ENCODE data around the gene SBF1.

SBF1 gene

GRCh38 chr22:50467341-50467740 lies 7.5 kb downstream of the SBF1 start:
- no peak for DNase-seq

GRCh38 chr22:50465066-50465930 lies 9.5 kb downstream of the SBF1 start:
- DNase-seq = no peak

- no peak for DNase-seq
These were observed 10.4 kb downstream of the SBF1 start for GRCh38 chr22:50464451-50464850.

GRCh38 chr22:50463188-50463900 lies 11.5 kb downstream of the SBF1 start:
- DNase-seq = no peak

GRCh38 chr22:50461979-50462540 lies 12.8 kb downstream of the SBF1 start:
- DNase-seq = no peak

- DNase-seq = no peak
These were observed 13.3 kb downstream of the SBF1 start for GRCh38 chr22:50461536-50461935.

- no peak for DNase-seq
These were observed 13.9 kb downstream of the SBF1 start for GRCh38 chr22:50460938-50461337.

- DNase-seq = no peak
These were observed 15.2 kb downstream of the SBF1 start for GRCh38 chr22:50459496-50460140.

- DNase-seq = no peak
These were observed 15.8 kb downstream of the SBF1 start for GRCh38 chr22:50459016-50459415.

GRCh38 chr22:50456466-50457234 lies 18.2 kb downstream of the SBF1 start:
- no peak for DNase-seq

GRCh38 chr22:50456026-50456425 lies 18.8 kb downstream of the SBF1 start:
- DNase-seq = no peak

- DNase-seq = no peak
These were observed 19.6 kb downstream of the SBF1 start for GRCh38 chr22:50455201-50455600.

GRCh38 chr22:50454556-50455075 lies 20.2 kb downstream of the SBF1 start:
- DNase-seq = no peak

GRCh38 chr22:50452649-50453048 lies 22.2 kb downstream of the SBF1 start:
- DNase-seq = no peak

GRCh38 chr22:50447576-50448551 lies 27.0 kb downstream of the SBF1 start:
- no peak for DNase-seq

GRCh38 chr22:50446708-50447575 lies 27.9 kb downstream of the SBF1 start:
- DNase-seq = no peak

- DNase-seq = no peak
These were observed 28.7 kb downstream of the SBF1 start for GRCh38 chr22:50445880-50446707.

GRCh38 chr22:50445071-50445879 lies 29.6 kb downstream of the SBF1 start:
- DNase-seq = no peak

All from NCI-H2171 (cell line).